HepG2 (cell line): ENCODE data around the gene GDF15. TPM values are rescaled to one million over a fixed set of nuclear protein-coding genes. Genes with fewer than 3 reads are reported as not detected.

ENCODE experiments used
- AFF4 ChIP-seq: sonication (generic); formaldehyde crosslinking; IDR thresholded peaks from 2 replicates; pipeline ENCODE4 v1.4.0; 2020; ENCODE audit warnings: missing genetic modification reagents
- CENPT ChIP-seq: sonication (generic); formaldehyde crosslinking; IDR thresholded peaks from 2 replicates; pipeline ENCODE4 v1.8.0; 2022; ENCODE audit warnings: low read depth, mild to moderate bottlenecking, moderate library complexity, missing genetic modification reagents
- DBP ChIP-seq: sonication (generic); formaldehyde crosslinking; IDR thresholded peaks from 2 replicates; pipeline ENCODE4 v1.4.0; 2020; ENCODE audit warnings: missing genetic modification reagents; ENCODE audit errors: not compliant biosample characterization
- IKZF5 ChIP-seq: IDR thresholded peaks from 2 replicates; pipeline ENCODE4 v1.6.1; 2018; ENCODE audit warnings: missing genetic modification reagents, mild to moderate bottlenecking, missing compliant biosample characterization
- KLF9 ChIP-seq: IDR thresholded peaks from 2 replicates; pipeline ENCODE4 v1.6.1; 2016; ENCODE audit warnings: low read depth
- LCORL ChIP-seq, 2 experiments: fragments of 450-650 bp in 1 of 2; sonication (generic) in 1 of 2; formaldehyde crosslinking in 1 of 2; IDR thresholded peaks; 2 replicates each; pipeline versions ENCODE4 v1.5.0 to v1.6.1; 2017 to 2020; ENCODE audit warnings: antibody characterized with exemption in 1 of 2, missing genetic modification reagents in 1 of 2
- NR2F1 ChIP-seq, 2 experiments: fragments of 450-650 bp in 1 of 2; formaldehyde crosslinking in 1 of 2; IDR thresholded peaks; 2 replicates each; pipeline versions ENCODE4 v1.5.0 to v1.6.1; 2016 to 2020; ENCODE audit warnings: mild to moderate bottlenecking in 1 of 2, missing compliant biosample characterization in 1 of 2, missing genetic modification reagents in 1 of 2, moderate library complexity in 1 of 2
- PAX8 ChIP-seq: sonication (generic); formaldehyde crosslinking; IDR thresholded peaks from 2 replicates; pipeline ENCODE4 v1.8.0; 2022; ENCODE audit warnings: mild to moderate bottlenecking, missing genetic modification reagents, borderline replicate concordance
- SRF ChIP-seq: IDR thresholded peaks from 2 replicates; pipeline ENCODE4 v1.6.1; 2011; ENCODE audit warnings: mild to moderate bottlenecking, low read depth, low read length, moderate library complexity
- ZFP36L2 ChIP-seq: sonication (generic); formaldehyde crosslinking; IDR thresholded peaks from 2 replicates; pipeline ENCODE4 v1.4.0; 2020; ENCODE audit warnings: missing genetic modification reagents
- ZKSCAN1 ChIP-seq: fragments of 150-350 bp; IDR thresholded peaks from 2 replicates; pipeline ENCODE4 v1.6.1; 2014; ENCODE audit warnings: low read length
- ZNF180 ChIP-seq: sonication (generic); formaldehyde crosslinking; IDR thresholded peaks from 2 replicates; pipeline ENCODE4 v1.4.0; 2020; ENCODE audit warnings: low read depth, missing genetic modification reagents, borderline replicate concordance
- ZNF432 ChIP-seq: sonication (generic); formaldehyde crosslinking; IDR thresholded peaks from 2 replicates; pipeline ENCODE4 v1.5.0; 2020; ENCODE audit warnings: missing genetic modification reagents, mild to moderate bottlenecking, borderline replicate concordance
- ZSCAN29 ChIP-seq: sonication (generic); formaldehyde crosslinking; conservative IDR thresholded peaks from 2 replicates; pipeline ENCODE4 v1.4.0; 2020; ENCODE audit warnings: mild to moderate bottlenecking, missing genetic modification reagents
- ZXDC ChIP-seq: sonication (generic); formaldehyde crosslinking; IDR thresholded peaks from 2 replicates; pipeline ENCODE4 v1.5.0; 2020; ENCODE audit warnings: mild to moderate bottlenecking, missing genetic modification reagents
- polyA plus RNA-seq, 8 experiments: library from polyadenylated mRNA; depleted of rRNA in 3 of 8; stranded (reverse) in 7 of 8; unstranded in 1 of 8; fragments of >200 nt; fragmentation: Illumina TruSeq in 4 of 8; extraction: Trizol in 4 of 8; gene quantifications; 2 replicates each; pipeline versions ENCODE4 v1.2.1 to v1.2.3, GENCODE V29; 2011 to 2016; ENCODE audit warnings: low read depth in 4 of 8, missing spikeins in 1 of 8, mixed read lengths in 1 of 8; ENCODE audit not compliant: insufficient read depth in 1 of 8
- total RNA-seq, 5 experiments: library from RNA; depleted of rRNA; stranded (reverse); fragments of >200 nt; fragmentation: Illumina TruSeq; extraction: Trizol; gene quantifications; 2 replicates each; pipeline ENCODE4 v1.2.3, GENCODE V29; 2016; ENCODE audit warnings: low read depth in 1 of 5
- TF ChIP-seq, protein P1 (sequence below): sonication (generic); formaldehyde crosslinking; IDR thresholded peaks from 2 replicates; pipeline ENCODE4 v1.4.0; 2020; ENCODE audit warnings: missing genetic modification reagents
- TF ChIP-seq, protein P2 (sequence below): IDR thresholded peaks from 2 replicates; pipeline ENCODE4 v1.6.1; 2016; ENCODE audit warnings: control low read depth

GDF15 gene
- total and polyA plus RNA-seq, 2 of the 13 experiments (the other 11 are each of a cell fraction or from before 2014, with no cell fraction given), result 146 to 422 TPM

- TF ChIP-seq, protein P1, sequence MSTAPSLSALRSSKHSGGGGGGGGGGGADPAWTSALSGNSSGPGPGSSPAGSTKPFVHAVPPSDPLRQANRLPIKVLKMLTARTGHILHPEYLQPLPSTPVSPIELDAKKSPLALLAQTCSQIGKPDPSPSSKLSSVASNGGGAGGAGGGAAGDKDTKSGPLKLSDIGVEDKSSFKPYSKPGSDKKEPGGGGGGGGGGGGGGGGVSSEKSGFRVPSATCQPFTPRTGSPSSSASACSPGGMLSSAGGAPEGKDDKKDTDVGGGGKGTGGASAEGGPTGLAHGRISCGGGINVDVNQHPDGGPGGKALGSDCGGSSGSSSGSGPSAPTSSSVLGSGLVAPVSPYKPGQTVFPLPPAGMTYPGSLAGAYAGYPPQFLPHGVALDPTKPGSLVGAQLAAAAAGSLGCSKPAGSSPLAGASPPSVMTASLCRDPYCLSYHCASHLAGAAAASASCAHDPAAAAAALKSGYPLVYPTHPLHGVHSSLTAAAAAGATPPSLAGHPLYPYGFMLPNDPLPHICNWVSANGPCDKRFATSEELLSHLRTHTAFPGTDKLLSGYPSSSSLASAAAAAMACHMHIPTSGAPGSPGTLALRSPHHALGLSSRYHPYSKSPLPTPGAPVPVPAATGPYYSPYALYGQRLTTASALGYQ (CRISPR knock-in tag), result peak; percentile 87
- TF ChIP-seq ZFP36L2 (CRISPR knock-in tag) (no peak), ZNF180 (no peak), PAX8 (no peak), ZXDC (CRISPR knock-in tag) (peak; percentile 82; the same call in 1 of the 2 replicates), KLF9 (no peak), ZSCAN29 (CRISPR knock-in tag) (no peak), DBP (CRISPR knock-in tag) (no peak), ZNF432 (no peak), CENPT (CRISPR knock-in tag) (peak; percentile 79), IKZF5 (CRISPR knock-in tag) (no peak), AFF4 (CRISPR knock-in tag) (no peak), LCORL (IDR thresholded peaks at IDR 0.05) (no peak), LCORL (CRISPR knock-in tag; IDR thresholded peaks at IDR 0.05) (no peak; the same call in 1 of the 2 replicates), SRF (no peak), NR2F1 (CRISPR knock-in tag; IDR thresholded peaks at IDR 0.05) (no peak), ZKSCAN1 (no peak)
- TF ChIP-seq, protein P2, sequence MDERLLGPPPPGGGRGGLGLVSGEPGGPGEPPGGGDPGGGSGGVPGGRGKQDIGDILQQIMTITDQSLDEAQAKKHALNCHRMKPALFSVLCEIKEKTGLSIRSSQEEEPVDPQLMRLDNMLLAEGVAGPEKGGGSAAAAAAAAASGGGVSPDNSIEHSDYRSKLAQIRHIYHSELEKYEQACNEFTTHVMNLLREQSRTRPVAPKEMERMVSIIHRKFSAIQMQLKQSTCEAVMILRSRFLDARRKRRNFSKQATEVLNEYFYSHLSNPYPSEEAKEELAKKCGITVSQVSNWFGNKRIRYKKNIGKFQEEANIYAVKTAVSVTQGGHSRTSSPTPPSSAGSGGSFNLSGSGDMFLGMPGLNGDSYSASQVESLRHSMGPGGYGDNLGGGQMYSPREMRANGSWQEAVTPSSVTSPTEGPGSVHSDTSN, result no peak
Measured at GRCh38 chr19:18373892-18374629, 11.9 kb upstream of the GDF15 start (continued).
